Measurements from ENCODE around the gene ZNF892. TPM values are rescaled to one million over a fixed set of nuclear protein-coding genes. Genes with fewer than 3 reads are reported as not detected.
A peak's percentile ranks its signal among the peaks of the same experiment; 100 is the strongest.

ZNF892 gene
- total RNA-seq: 10 to 100 TPM in 1 of 4 donors, 1 to 10 TPM in 3; 5.6 to 14.0 (median 7.7) TPM

- WGBS, 2 donors (ENCODE audit: low coverage in 1 of 2): 0% methylated on average over 2 of the region's 74 CpGs; no CpG with 5 or more reads in 1 of the 2 donors
- peaks cover 0 to 19% (median 0%) of the 10 kb centered on the region in 3 donors for H3K9me3 ChIP-seq
- peak; percentile 82 for TF ChIP-seq POLR2AphosphoS5 (IDR thresholded peaks at IDR 0.05)
- peak; percentile 63 to 64 for TF ChIP-seq POLR2A (IDR thresholded peaks at IDR 0.05)
- TF ChIP-seq CTCF (IDR thresholded peaks at IDR 0.05): peak in 3 of 4 experiments; percentile 4 to 71 (median 32)
- TF ChIP-seq EP300 (IDR thresholded peaks at IDR 0.05): no peak
Measured at GRCh38 chr2:95207111-95207961, at the start of gene ZNF892. Gene ZNF892, plus strand, starts transcription at chr2:95207521. Its CDS starts 295 bp downstream, at chr2:95207816.

GRCh38 chr2:95158441-95158840, 48.9 kb upstream of the ZNF892 start:
- H3K4me1 ChIP-seq: peaks cover 0 to 27% (median 13%) of the 10 kb centered on the region in 3 donors
- H3K27ac ChIP-seq: peak overlapping the region in 3 of 4 donors; percentile 86 to 95 (median 90)
- peak overlapping the region; percentile 35 to 84 for H3K4me3 ChIP-seq
- H3K36me3 ChIP-seq: peaks cover 0 to 37% of the 10 kb centered on the region in 2 donors
- no peaks in the 10 kb centered on the region for H3K27me3 ChIP-seq
- 30 to 40% methylated on average over 1 to 3 of the region's 10 CpGs for WGBS, 2 donors (ENCODE audit: low coverage in 1 of 2)
- no peak for ATAC-seq
- TF ChIP-seq POLR2A (IDR thresholded peaks at IDR 0.05) (no peak), EP300 (IDR thresholded peaks at IDR 0.05) (no peak), POLR2AphosphoS5 (IDR thresholded peaks at IDR 0.05) (no peak), CTCF (IDR thresholded peaks at IDR 0.05) (no peak)
- H3K9me3 ChIP-seq: no peaks in the 10 kb centered on the region

More at GRCh38 chr2:95207111-95207961, at the start of gene ZNF892:
- peak; percentile 98 for ATAC-seq
- H3K36me3 ChIP-seq: peaks cover 4 to 29% of the 10 kb centered on the region in 2 donors
- peak within 1 kb of the TSS; percentile 15 to 93 (median 88) for H3K27ac ChIP-seq
- peaks cover 0 to 36% (median 8%) of the 10 kb centered on the region in 3 donors for H3K4me1 ChIP-seq
- no peaks in the 10 kb centered on the region for H3K27me3 ChIP-seq
- H3K4me3 ChIP-seq: peak within 1 kb of the TSS; percentile 61 to 80

GRCh38 chr2:95158891-95159619, 48.3 kb upstream of the ZNF892 start:
- Histone ChIP-seq H3K4me3 (peak overlapping the region; percentile 35 to 84), H3K36me3 (peaks cover 0 to 31% of the 10 kb centered on the region in 2 donors), H3K4me1 (peaks cover 0 to 33% (median 13%) of the 10 kb centered on the region in 3 donors), H3K27me3 (no peaks in the 10 kb centered on the region), H3K9me3 (no peaks in the 10 kb centered on the region), H3K27ac (peak overlapping the region; percentile 2 to 95 (median 88))
- TF ChIP-seq POLR2A (IDR thresholded peaks at IDR 0.05) (no peak), CTCF (IDR thresholded peaks at IDR 0.05) (no peak), EP300 (IDR thresholded peaks at IDR 0.05) (no peak), POLR2AphosphoS5 (IDR thresholded peaks at IDR 0.05) (no peak)
- peak; percentile 75 for ATAC-seq
- WGBS, 2 donors (ENCODE audit: low coverage in 1 of 2): no CpG with 5 or more reads among the region's 58 CpGs

GRCh38 chr2:95159690-95160449, 47.5 kb upstream of the ZNF892 start, which contains the start of gene ZNF514:
Gene ZNF514, minus strand, starts transcription at chr2:95159848. Its CDS starts 6,595 bp downstream, at chr2:95153253.
- Histone ChIP-seq H3K27me3 (no peaks in the 10 kb centered on the region), H3K4me3 (peak within 1 kb of the TSS; percentile 35 to 84), H3K36me3 (peaks cover 0 to 23% of the 10 kb centered on the region in 2 donors), H3K27ac (peak within 1 kb of the TSS; percentile 72 to 95 (median 88)), H3K4me1 (peaks cover 0 to 41% (median 19%) of the 10 kb centered on the region in 3 donors), H3K9me3 (no peaks in the 10 kb centered on the region)
- 0 to 8% methylated on average over 4 to 5 of the region's 64 CpGs for WGBS, 2 donors (ENCODE audit: low coverage in 1 of 2)
- TF ChIP-seq CTCF (IDR thresholded peaks at IDR 0.05) (peak in 1 of 4 experiments; percentile 9), POLR2AphosphoS5 (IDR thresholded peaks at IDR 0.05) (peak; percentile 21), EP300 (IDR thresholded peaks at IDR 0.05) (no peak), POLR2A (IDR thresholded peaks at IDR 0.05) (peak; percentile 7 to 14)
- peak; percentile 96 for ATAC-seq

Measured in gastroesophageal sphincter (tissue), 4 donors.